HEK293 (cell line): ENCODE data around the gene NFIB.
A peak's percentile ranks its signal among the peaks of the same experiment; 100 is the strongest.

ENCODE experiments used
- AEBP2 ChIP-seq: fragments of 450-650 bp; formaldehyde crosslinking; IDR thresholded peaks from 2 replicates; pipeline ENCODE4 v1.5.1; 2016; ENCODE audit warnings: missing biosample characterization, missing genetic modification characterization, borderline replicate concordance
- KLF16 ChIP-seq: fragments of 450-650 bp; formaldehyde crosslinking; IDR thresholded peaks from 2 replicates; pipeline ENCODE4 v1.5.1; 2017; ENCODE audit warnings: missing biosample characterization, missing genetic modification characterization
- KLF17 ChIP-seq: fragments of 450-650 bp; formaldehyde crosslinking; IDR thresholded peaks from 2 replicates; pipeline ENCODE4 v1.5.1; 2016; ENCODE audit warnings: missing biosample characterization, missing genetic modification characterization
- KLF8 ChIP-seq: fragments of 450-650 bp; formaldehyde crosslinking; IDR thresholded peaks from 2 replicates; pipeline ENCODE4 v1.5.1; 2016; ENCODE audit warnings: missing biosample characterization, missing genetic modification characterization
- KLF9 ChIP-seq: fragments of 450-650 bp; formaldehyde crosslinking; IDR thresholded peaks from 2 replicates; pipeline ENCODE4 v1.5.1; 2016; ENCODE audit warnings: missing biosample characterization, missing genetic modification characterization, low read depth
- TCF7L2 ChIP-seq: IDR thresholded peaks from 2 replicates; pipeline ENCODE4 v1.6.1; 2011; ENCODE audit warnings: low read depth, mild to moderate bottlenecking, inconsistent platforms, low read length, moderate library complexity, borderline replicate concordance
- WT1 ChIP-seq: fragments of 450-650 bp; formaldehyde crosslinking; IDR thresholded peaks from 2 replicates; pipeline ENCODE4 v1.5.1; 2016; ENCODE audit warnings: missing biosample characterization, missing genetic modification characterization
- ZBTB48 ChIP-seq: fragments of 450-650 bp; formaldehyde crosslinking; IDR thresholded peaks from 2 replicates; pipeline ENCODE4 v1.5.1; 2016; ENCODE audit warnings: missing biosample characterization, missing genetic modification characterization
- ZFP3 ChIP-seq: fragments of 450-650 bp; formaldehyde crosslinking; IDR thresholded peaks from 2 replicates; pipeline ENCODE4 v1.5.1; 2016; ENCODE audit warnings: low read depth, missing biosample characterization, missing genetic modification characterization
- ZNF133 ChIP-seq: fragments of 450-650 bp; formaldehyde crosslinking; IDR thresholded peaks from 2 replicates; pipeline ENCODE4 v1.5.1; 2016; ENCODE audit warnings: missing biosample characterization, missing genetic modification characterization
- ZNF184 ChIP-seq: fragments of 450-650 bp; IDR thresholded peaks from 2 replicates; pipeline ENCODE4 v1.5.1; 2018; ENCODE audit warnings: missing biosample characterization, mild to moderate bottlenecking, missing genetic modification characterization
- ZNF19 ChIP-seq: fragments of 450-650 bp; formaldehyde crosslinking; IDR thresholded peaks from 2 replicates; pipeline ENCODE4; 2016; ENCODE audit warnings: missing biosample characterization, missing genetic modification characterization, low read depth
- ZNF214 ChIP-seq: fragments of 450-650 bp; formaldehyde crosslinking; IDR thresholded peaks from 2 replicates; pipeline ENCODE4 v1.5.1; 2017; ENCODE audit warnings: missing biosample characterization, mild to moderate bottlenecking, missing genetic modification characterization, borderline replicate concordance
- ZNF354C ChIP-seq: fragments of 450-650 bp; formaldehyde crosslinking; IDR thresholded peaks from 2 replicates; pipeline ENCODE4 v1.5.1; 2016; ENCODE audit warnings: missing biosample characterization, missing genetic modification characterization, low read depth, borderline replicate concordance
- ZNF391 ChIP-seq: fragments of 450-650 bp; formaldehyde crosslinking; IDR thresholded peaks from 2 replicates; pipeline ENCODE4 v1.5.1; 2016; ENCODE audit warnings: low read depth, missing biosample characterization, missing genetic modification characterization, borderline replicate concordance
- ZNF48 ChIP-seq: fragments of 450-650 bp; formaldehyde crosslinking; IDR thresholded peaks from 2 replicates; pipeline ENCODE4 v1.5.1; 2016; ENCODE audit warnings: missing biosample characterization, missing genetic modification characterization
- ZNF561 ChIP-seq: fragments of 450-650 bp; IDR thresholded peaks from 2 replicates; pipeline ENCODE4 v1.5.1; 2018; ENCODE audit warnings: missing biosample characterization, missing genetic modification characterization, borderline replicate concordance
- ZNF600 ChIP-seq: fragments of 450-650 bp; formaldehyde crosslinking; IDR thresholded peaks from 2 replicates; pipeline ENCODE4 v1.5.1; 2016; ENCODE audit warnings: missing biosample characterization, missing genetic modification characterization
- ZNF626 ChIP-seq: fragments of 450-650 bp; sonication (Bioruptor Pico); formaldehyde crosslinking; IDR thresholded peaks from 2 replicates; pipeline ENCODE4 v1.5.1; 2018; ENCODE audit warnings: missing biosample characterization, missing genetic modification characterization, inconsistent platforms
- ZNF660 ChIP-seq: fragments of 450-650 bp; IDR thresholded peaks from 2 replicates; pipeline ENCODE4 v1.5.1; 2018; ENCODE audit warnings: missing biosample characterization, mild to moderate bottlenecking, missing genetic modification characterization
- ZSCAN4 ChIP-seq: fragments of 450-650 bp; formaldehyde crosslinking; IDR thresholded peaks from 2 replicates; pipeline ENCODE4 v1.5.1; 2017; ENCODE audit warnings: missing biosample characterization, missing genetic modification characterization
- TF ChIP-seq, protein P1 (sequence below): fragments of 450-650 bp; formaldehyde crosslinking; IDR thresholded peaks from 2 replicates; pipeline ENCODE4 v1.5.1; 2016; ENCODE audit warnings: missing biosample characterization, missing genetic modification characterization
- TF ChIP-seq, protein P2 (sequence below): fragments of 450-650 bp; formaldehyde crosslinking; IDR thresholded peaks from 2 replicates; pipeline ENCODE4 v1.5.1; 2016; ENCODE audit warnings: missing biosample characterization, missing genetic modification characterization
- TF ChIP-seq, protein P3 (sequence below): fragments of 450-650 bp; IDR thresholded peaks from 2 replicates; pipeline ENCODE4 v1.5.1; 2018; ENCODE audit warnings: missing biosample characterization, mild to moderate bottlenecking, missing genetic modification characterization
- TF ChIP-seq, protein P4 (sequence below): fragments of 450-650 bp; IDR thresholded peaks from 2 replicates; pipeline ENCODE4 v1.5.1; 2018; ENCODE audit warnings: missing biosample characterization, missing genetic modification characterization
- TF ChIP-seq, protein P5 (sequence below): fragments of 450-650 bp; formaldehyde crosslinking; IDR thresholded peaks from 2 replicates; pipeline ENCODE4 v1.5.1; 2017; ENCODE audit warnings: missing biosample characterization, missing genetic modification characterization

NFIB gene

DNA sequence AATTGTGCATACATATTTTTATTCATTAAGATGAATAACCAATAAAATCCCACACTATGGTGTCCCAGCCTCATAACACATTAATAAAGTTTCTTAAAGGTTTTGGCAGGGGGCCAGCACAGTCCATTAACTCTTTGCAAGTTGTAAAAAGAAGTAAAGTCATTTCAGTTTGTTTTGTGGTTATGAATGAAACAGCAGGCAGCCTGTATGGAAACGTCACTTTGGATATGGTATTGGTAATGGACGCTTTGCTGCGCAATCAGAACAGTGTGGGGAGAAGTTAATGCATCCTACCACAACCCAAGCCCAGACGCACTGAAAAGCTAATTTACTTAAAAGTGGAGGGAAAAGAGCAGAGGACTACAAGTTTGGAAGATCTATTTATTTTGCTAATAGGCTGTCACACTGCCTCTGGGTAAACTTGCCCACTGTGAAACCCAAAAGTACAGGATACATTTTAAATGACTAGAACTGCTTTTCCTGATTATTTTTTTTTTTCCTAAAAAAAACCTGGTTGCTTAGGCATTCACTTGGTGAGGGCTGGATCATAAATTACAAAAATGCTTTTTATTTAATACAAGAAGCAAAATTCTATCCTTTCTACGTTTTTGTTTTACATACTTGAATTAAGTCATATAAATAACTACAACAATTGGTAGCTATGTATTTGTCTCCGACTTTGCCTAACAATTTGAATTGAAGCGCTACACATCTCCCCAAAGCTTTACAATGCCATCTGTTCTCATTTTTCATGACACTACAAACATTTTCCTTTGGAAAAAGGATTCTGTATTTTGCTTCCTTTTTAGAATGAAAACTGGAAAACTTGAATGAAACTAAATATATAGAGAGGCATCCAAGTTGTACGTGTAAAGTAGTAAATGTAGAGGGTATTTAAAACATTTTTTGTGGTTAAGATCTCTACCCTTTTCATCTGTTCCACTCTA, 104.3 kb downstream of the NFIB start (continued):
- TF ChIP-seq, protein P1, sequence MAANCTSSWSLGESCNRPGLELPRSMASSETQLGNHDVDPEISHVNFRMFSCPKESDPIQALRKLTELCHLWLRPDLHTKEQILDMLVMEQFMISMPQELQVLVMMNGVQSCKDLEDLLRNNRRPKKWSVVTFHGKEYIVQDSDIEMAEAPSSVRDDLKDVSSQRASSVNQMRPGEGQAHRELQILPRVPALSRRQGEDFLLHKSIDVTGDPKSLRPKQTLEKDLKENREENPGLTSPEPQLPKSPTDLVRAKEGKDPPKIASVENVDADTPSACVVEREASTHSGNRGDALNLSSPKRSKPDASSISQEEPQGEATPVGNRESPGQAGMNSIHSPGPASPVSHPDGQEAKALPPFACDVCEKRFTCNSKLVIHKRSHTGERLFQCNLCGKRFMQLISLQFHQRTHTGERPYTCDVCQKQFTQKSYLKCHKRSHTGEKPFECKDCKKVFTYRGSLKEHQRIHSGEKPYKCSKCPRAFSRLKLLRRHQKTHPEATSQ: no peak
- TF ChIP-seq ZNF600 (tag by site-specific recombination) (peak; percentile 72), ZNF214 (no peak; the same call in 1 of the 2 replicates), ZNF354C (tag by site-specific recombination) (no peak), ZNF626 (0 out of 2 replicates have a peak, but pooled peaks have one; percentile 44), ZNF391 (tag by site-specific recombination) (0 out of 2 replicates have a peak, but pooled peaks have one; percentile 16), ZNF660 (tag by site-specific recombination) (peak; percentile 70), KLF16 (tag by site-specific recombination) (no peak), ZFP3 (tag by site-specific recombination) (no peak), KLF17 (no peak), KLF8 (tag by site-specific recombination) (peak; percentile 26; the same call in 1 of the 2 replicates), WT1 (tag by site-specific recombination) (peak; percentile 87), ZNF133 (tag by site-specific recombination) (no peak), TCF7L2 (0 out of 2 replicates have a peak, but pooled peaks have one; percentile 36), ZNF48 (tag by site-specific recombination) (no peak), ZSCAN4 (tag by site-specific recombination) (0 out of 2 replicates have a peak, but pooled peaks have one; percentile 25), AEBP2 (tag by site-specific recombination) (no peak), ZBTB48 (tag by site-specific recombination) (no peak), ZNF184 (tag by site-specific recombination) (peak; percentile 78; the same call in 1 of the 2 replicates), KLF9 (no peak), ZNF19 (no peak), ZNF561 (peak; percentile 89; the same call in 1 of the 2 replicates)
- TF ChIP-seq, protein P2, sequence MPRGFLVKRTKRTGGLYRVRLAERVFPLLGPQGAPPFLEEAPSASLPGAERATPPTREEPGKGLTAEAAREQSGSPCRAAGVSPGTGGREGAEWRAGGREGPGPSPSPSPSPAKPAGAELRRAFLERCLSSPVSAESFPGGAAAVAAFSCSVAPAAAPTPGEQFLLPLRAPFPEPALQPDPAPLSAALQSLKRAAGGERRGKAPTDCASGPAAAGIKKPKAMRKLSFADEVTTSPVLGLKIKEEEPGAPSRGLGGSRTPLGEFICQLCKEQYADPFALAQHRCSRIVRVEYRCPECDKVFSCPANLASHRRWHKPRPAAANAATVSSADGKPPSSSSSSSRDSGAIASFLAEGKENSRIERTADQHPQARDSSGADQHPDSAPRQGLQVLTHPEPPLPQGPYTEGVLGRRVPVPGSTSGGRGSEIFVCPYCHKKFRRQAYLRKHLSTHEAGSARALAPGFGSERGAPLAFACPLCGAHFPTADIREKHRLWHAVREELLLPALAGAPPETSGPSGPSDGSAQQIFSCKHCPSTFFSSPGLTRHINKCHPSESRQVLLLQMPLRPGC: peak; percentile 75
- TF ChIP-seq, protein P3, sequence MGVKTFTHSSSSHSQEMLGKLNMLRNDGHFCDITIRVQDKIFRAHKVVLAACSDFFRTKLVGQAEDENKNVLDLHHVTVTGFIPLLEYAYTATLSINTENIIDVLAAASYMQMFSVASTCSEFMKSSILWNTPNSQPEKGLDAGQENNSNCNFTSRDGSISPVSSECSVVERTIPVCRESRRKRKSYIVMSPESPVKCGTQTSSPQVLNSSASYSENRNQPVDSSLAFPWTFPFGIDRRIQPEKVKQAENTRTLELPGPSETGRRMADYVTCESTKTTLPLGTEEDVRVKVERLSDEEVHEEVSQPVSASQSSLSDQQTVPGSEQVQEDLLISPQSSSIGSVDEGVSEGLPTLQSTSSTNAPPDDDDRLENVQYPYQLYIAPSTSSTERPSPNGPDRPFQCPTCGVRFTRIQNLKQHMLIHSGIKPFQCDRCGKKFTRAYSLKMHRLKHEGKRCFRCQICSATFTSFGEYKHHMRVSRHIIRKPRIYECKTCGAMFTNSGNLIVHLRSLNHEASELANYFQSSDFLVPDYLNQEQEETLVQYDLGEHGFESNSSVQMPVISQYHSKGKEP: peak; percentile 92
- TF ChIP-seq, protein P4, sequence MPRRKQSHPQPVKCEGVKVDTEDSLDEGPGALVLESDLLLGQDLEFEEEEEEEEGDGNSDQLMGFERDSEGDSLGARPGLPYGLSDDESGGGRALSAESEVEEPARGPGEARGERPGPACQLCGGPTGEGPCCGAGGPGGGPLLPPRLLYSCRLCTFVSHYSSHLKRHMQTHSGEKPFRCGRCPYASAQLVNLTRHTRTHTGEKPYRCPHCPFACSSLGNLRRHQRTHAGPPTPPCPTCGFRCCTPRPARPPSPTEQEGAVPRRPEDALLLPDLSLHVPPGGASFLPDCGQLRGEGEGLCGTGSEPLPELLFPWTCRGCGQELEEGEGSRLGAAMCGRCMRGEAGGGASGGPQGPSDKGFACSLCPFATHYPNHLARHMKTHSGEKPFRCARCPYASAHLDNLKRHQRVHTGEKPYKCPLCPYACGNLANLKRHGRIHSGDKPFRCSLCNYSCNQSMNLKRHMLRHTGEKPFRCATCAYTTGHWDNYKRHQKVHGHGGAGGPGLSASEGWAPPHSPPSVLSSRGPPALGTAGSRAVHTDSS (tag by site-specific recombination): 0 out of 2 replicates have a peak, but pooled peaks have one; percentile 9
- TF ChIP-seq, protein P5, sequence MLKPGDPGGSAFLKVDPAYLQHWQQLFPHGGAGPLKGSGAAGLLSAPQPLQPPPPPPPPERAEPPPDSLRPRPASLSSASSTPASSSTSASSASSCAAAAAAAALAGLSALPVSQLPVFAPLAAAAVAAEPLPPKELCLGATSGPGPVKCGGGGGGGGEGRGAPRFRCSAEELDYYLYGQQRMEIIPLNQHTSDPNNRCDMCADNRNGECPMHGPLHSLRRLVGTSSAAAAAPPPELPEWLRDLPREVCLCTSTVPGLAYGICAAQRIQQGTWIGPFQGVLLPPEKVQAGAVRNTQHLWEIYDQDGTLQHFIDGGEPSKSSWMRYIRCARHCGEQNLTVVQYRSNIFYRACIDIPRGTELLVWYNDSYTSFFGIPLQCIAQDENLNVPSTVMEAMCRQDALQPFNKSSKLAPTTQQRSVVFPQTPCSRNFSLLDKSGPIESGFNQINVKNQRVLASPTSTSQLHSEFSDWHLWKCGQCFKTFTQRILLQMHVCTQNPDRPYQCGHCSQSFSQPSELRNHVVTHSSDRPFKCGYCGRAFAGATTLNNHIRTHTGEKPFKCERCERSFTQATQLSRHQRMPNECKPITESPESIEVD (tag by site-specific recombination): peak; percentile 94
